ENCODE measurements around the gene SNCAIP. TPM values are rescaled to one million over a fixed set of nuclear protein-coding genes. Genes with fewer than 3 reads are reported as not detected.

Gene SNCAIP
- total RNA-seq, 1 donor from 2014 or later, result 93.1 TPM

- DNase-seq, result no peak
These were observed 88.9 kb downstream of the SNCAIP start for GRCh38 chr5:122400938-122401337.

- DNase-seq, result no peak
These were observed 90.1 kb downstream of the SNCAIP start for GRCh38 chr5:122401976-122402725.

GRCh38 chr5:122402955-122403685 lies 91.1 kb downstream of the SNCAIP start:
- no peak for DNase-seq

GRCh38 chr5:122404018-122404417 lies 92.0 kb downstream of the SNCAIP start:
- no peak for DNase-seq

- DNase-seq, result no peak
These were observed 92.8 kb downstream of the SNCAIP start for GRCh38 chr5:122404653-122405362.

GRCh38 chr5:122405751-122406150 lies 93.7 kb downstream of the SNCAIP start:
- no peak for DNase-seq

- no peak for DNase-seq
These were observed 94.1 kb downstream of the SNCAIP start for GRCh38 chr5:122406181-122406580.

- no peak for DNase-seq
These were observed 96.7 kb downstream of the SNCAIP start for GRCh38 chr5:122408592-122409224.

- DNase-seq, result no peak
These were observed 100.9 kb downstream of the SNCAIP start for GRCh38 chr5:122412966-122413365.

GRCh38 chr5:122413722-122414121 lies 101.7 kb downstream of the SNCAIP start:
- DNase-seq, result no peak

GRCh38 chr5:122415030-122415800 lies 103.2 kb downstream of the SNCAIP start:
- peak; percentile 74 for DNase-seq

GRCh38 chr5:122415801-122416120 lies 103.7 kb downstream of the SNCAIP start:
- no peak for DNase-seq

- DNase-seq, result no peak
These were observed 107.3 kb downstream of the SNCAIP start for GRCh38 chr5:122419142-122419894.

- DNase-seq, result no peak
These were observed 108.1 kb downstream of the SNCAIP start for GRCh38 chr5:122420091-122420490.

GRCh38 chr5:122420537-122421236 lies 108.7 kb downstream of the SNCAIP start:
- DNase-seq, result no peak

GRCh38 chr5:122421374-122422079 lies 109.5 kb downstream of the SNCAIP start:
- no peak for DNase-seq

- no peak for DNase-seq
These were observed 111.2 kb downstream of the SNCAIP start for GRCh38 chr5:122423221-122423620.

GRCh38 chr5:122424132-122424531 lies 112.1 kb downstream of the SNCAIP start:
- no peak for DNase-seq

- DNase-seq, result no peak
These were observed 114.3 kb downstream of the SNCAIP start for GRCh38 chr5:122426301-122426700.

- no peak for DNase-seq
These were observed 115.6 kb downstream of the SNCAIP start for GRCh38 chr5:122427621-122428020.

Measured in dermis blood vessel endothelial cell (primary cell).